Neuron (in vitro differentiated cells): ENCODE results near the gene HOMER3.
A peak's percentile ranks its signal among the peaks of the same experiment; 100 is the strongest.

ENCODE experiments used
- H2AFZ ChIP-seq: one replicate; pipeline ENCODE4 v1.6.1; 2013; ENCODE audit warnings: low read depth, mild to moderate bottlenecking, inconsistent platforms, low read length, moderate library complexity
- H3K27me3 ChIP-seq: one replicate; pipeline ENCODE4 v1.6.1; 2013; ENCODE audit warnings: low read length; ENCODE audit not compliant: insufficient read depth
- H3K36me3 ChIP-seq: one replicate; pipeline ENCODE4 v1.6.1; 2013; ENCODE audit warnings: low read length; ENCODE audit not compliant: insufficient read depth
- H3K4me1 ChIP-seq: one replicate; pipeline ENCODE4 v1.6.1; 2013; ENCODE audit warnings: low read length; ENCODE audit not compliant: insufficient read depth
- H3K4me3 ChIP-seq: 2 replicates; pipeline ENCODE4 v1.5.1; 2013; ENCODE audit warnings: mild to moderate bottlenecking, low read length, moderate library complexity
- H3K9me3 ChIP-seq: one replicate; pipeline ENCODE4 v1.6.1; 2013; ENCODE audit warnings: low read length

Gene HOMER3

DNA sequence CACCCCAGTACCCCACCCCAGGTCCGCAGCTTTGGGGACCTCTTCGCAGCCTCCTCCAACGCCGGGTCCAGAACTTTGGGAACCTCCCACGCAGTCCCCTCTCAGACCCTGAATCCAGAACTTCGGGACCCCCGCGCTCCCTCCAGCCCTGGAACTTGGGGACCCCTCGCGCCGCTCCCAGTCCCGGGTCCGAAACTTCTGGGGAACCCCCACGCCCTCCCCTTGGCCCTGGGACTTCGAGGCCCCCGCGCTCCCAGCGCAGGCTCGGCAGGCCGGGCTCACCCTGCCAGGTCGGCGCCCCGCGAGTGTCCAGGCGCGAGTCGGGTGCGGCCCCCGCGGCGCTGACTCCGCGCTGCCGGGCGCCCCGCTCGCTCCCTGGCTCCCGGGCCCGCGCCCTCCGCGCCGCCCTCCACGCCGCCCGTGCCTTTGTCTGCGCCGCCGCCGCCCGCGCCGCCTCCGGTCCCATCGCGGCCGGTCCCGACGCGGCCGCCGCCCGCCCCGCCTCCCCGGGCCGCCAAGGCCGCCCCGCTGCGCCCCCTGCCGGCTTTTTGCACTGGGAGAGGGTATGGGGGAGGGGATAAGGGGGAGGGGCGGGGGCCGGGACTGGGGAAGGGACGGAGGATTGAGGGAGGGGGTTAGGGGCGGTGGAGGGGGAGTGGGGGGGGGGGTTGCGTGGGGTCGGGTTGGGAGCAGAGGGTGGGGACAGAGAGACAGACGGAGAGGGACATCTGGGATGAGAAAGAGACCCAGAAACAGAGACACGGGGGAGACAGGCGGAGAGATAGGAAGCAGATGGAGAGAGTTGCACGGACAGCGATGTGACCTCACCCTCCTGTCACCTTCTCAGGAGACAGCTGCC, at the start of gene HOMER3:
HOMER3 (minus strand) TSS at position 449 of the 859 bp plus-strand sequence. CDS start 2,235 bp downstream, outside the sequence.
- peaks cover 14% of the 10 kb centered on the region for H3K36me3 ChIP-seq
- peak within 1 kb of the TSS; percentile 61 for H2AFZ ChIP-seq
- H3K4me3 ChIP-seq, result peak within 1 kb of the TSS; percentile 99
- no peaks in the 10 kb centered on the region for H3K9me3 ChIP-seq
- H3K27me3 ChIP-seq, result no peaks in the 10 kb centered on the region
- H3K4me1 ChIP-seq, result peaks cover 9% of the 10 kb centered on the region

DNA sequence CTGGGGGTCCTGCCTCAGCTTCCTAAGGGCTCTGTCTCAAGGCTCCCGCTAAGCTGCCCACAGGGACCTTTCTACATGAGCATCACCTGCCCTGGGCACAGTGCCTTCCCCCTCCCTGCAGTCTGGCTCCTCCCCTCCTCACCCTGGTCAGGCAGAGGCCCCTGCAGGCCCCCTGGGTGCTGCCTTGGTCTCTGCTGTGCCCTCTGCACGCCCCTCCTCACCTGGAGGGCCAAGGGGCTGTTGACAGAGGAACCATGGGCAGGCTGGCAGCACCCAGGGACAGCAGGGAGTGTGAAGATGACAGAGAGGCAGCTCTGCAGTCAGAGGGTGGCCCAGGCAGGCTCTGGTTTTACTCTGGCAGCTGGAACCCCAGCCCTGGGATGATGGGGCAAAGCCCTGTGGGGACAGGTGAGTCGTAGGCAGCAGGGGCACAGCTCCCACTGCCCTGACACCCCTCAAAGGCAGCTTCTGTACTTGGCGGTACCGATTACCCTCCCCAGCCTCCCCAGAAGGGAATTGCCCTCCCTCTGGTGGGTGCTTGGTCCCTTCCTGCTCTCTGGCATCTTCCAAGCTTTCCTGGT, 49.2 kb upstream of the HOMER3 start:
- Histone ChIP-seq H3K4me1 (peaks cover 4% of the 10 kb centered on the region), H3K36me3 (peaks cover 41% of the 10 kb centered on the region), H3K4me3 (no peak overlapping the region), H3K27me3 (peaks cover 5% of the 10 kb centered on the region), H3K9me3 (no peaks in the 10 kb centered on the region), H2AFZ (no peak overlapping the region)

DNA sequence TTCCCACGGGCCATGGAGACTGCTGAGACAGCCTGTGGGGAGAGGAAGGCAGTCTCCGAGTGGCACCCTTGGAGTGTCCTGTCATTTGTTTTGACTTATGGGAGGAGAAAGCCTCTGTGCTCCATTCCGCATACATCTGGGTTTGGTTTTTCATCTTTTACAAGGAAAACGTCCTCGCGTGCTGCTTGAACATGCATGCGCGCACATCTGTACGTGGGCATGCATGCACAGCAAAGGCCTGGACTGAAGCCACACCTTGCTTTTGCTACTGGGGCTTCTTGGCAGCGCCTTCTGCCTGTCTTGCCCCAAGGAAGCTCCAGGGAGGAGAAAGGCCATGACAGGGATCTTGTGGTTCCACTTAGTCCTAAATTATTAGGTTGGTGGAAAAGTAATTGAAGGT, 48.3 kb upstream of the HOMER3 start:
- Histone ChIP-seq H3K9me3 (no peaks in the 10 kb centered on the region), H2AFZ (no peak overlapping the region), H3K36me3 (peaks cover 32% of the 10 kb centered on the region), H3K4me1 (peaks cover 6% of the 10 kb centered on the region), H3K27me3 (peaks cover 8% of the 10 kb centered on the region), H3K4me3 (no peak overlapping the region)

DNA sequence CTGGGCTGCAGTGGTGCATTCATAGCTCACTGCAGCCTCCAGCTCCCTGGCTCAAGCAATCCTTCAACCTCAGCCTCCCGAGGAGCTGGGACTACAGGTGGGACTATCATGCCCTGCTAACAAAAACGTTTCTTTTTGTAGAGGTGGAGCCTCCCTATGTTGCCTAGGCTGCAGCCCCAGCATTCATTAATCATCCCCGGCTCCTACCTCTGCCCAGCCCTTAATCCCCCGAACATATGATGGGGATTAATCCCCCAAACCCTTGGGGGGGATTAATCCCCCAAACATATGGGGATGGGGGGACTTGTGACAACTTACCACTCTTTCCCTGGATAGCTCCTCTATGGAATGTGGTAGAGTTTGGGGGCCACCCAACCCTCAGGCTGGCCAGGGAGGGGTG, 46.4 kb upstream of the HOMER3 start:
- Histone ChIP-seq H3K27me3 (peaks cover 11% of the 10 kb centered on the region), H2AFZ (no peak overlapping the region), H3K36me3 (peaks cover 14% of the 10 kb centered on the region), H3K4me1 (peaks cover 6% of the 10 kb centered on the region), H3K9me3 (no peaks in the 10 kb centered on the region), H3K4me3 (no peak overlapping the region)

DNA sequence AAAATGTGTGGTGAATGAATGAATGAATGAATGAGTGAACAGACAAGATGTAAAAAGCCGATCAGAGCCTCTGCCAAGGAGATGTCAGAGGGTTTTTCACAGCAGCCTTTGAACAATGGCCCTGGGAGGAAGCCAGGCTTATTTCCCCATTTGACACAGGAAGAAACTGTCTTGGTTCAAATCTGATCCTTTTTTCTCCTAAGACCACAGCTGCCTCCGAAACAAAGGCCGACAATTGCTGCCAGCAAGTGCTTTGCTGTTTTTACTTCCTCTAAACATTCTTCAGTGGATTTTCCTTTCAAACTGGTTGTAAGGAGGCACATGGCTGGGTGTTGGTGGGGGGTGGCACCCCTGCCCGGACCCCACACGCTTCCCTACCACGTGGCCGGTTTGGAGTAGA, 44.2 kb upstream of the HOMER3 start:
- H3K36me3 ChIP-seq, result no peaks in the 10 kb centered on the region
- peak overlapping the region; percentile 37 for H2AFZ ChIP-seq
- H3K27me3 ChIP-seq, result peaks cover 11% of the 10 kb centered on the region
- H3K4me3 ChIP-seq, result no peak overlapping the region
- no peaks in the 10 kb centered on the region for H3K9me3 ChIP-seq
- H3K4me1 ChIP-seq, result peaks cover 6% of the 10 kb centered on the region

DNA sequence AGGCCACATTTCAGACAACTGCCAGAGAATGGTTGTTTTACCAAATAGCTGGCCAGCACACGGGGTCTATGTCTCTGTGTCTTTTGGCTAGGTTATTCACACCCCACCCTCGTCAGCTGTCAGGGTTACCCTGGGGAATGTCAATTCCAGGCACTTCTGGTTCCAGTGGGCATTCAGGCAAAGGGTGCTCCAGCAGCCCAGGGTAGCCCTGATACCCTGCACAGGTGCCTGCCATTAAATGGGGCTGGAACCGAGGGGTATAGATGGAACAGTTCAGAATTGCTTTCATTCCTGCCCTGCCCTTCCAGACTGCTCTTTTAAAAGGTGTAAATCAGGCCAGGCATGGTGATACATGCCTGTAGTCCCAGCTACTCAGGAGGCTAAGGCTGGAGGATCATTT, 43.2 kb upstream of the HOMER3 start:
- Histone ChIP-seq H3K27me3 (peaks cover 11% of the 10 kb centered on the region), H3K4me1 (peaks cover 6% of the 10 kb centered on the region), H3K9me3 (no peaks in the 10 kb centered on the region), H3K4me3 (no peak overlapping the region), H3K36me3 (no peaks in the 10 kb centered on the region), H2AFZ (no peak overlapping the region)

DNA sequence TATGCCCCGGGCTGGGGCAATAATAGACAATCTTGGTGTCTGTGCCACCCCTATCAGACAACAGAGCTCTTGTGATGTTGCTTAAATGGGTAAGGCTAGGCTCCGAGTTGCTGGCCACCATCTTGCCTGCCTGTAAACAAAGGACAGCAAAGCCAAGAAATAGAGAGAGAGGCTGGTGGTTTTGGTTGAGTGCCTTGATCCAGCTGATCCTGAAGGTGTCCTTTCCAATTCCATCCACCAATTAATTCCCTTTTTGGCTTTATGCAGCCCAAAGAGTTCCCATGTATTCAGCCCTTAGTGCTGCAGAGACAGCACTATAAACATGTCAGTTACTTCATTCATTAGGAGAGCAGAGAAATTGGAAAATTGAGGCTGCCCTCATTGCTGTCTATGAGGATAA, 41.7 kb upstream of the HOMER3 start:
- H3K4me3 ChIP-seq, result no peak overlapping the region
- no peaks in the 10 kb centered on the region for H3K9me3 ChIP-seq
- no peak overlapping the region for H2AFZ ChIP-seq
- H3K4me1 ChIP-seq, result peaks cover 6% of the 10 kb centered on the region
- H3K27me3 ChIP-seq, result peaks cover 11% of the 10 kb centered on the region
- no peaks in the 10 kb centered on the region for H3K36me3 ChIP-seq

DNA sequence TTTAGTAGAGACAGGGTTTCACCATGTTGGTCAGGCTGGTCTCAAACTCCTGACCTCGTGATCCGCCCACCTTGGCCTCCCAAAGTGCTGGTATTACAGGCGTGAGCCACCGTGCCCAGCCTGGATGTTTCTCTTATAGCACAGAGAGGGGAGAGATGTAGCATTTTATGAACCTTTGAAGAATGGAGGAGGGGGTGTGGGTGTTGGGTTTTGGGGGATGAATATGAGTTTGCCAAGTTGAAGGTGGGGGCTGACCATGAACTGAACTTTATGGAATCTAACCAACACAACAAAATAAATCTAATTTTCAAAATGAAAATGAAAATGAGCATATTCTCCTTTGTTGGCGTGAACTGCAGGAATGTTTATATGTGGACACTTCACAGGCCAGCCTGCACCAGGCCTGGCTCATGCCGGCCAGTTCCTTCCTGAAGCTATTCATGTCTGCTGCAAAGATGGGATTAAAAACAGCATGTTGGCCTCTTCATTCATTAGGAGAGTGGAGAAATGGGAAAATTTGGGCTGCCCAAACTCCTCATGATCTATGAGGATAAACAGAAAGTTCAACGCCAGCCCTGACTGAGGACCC, 39.5 kb upstream of the HOMER3 start:
- Histone ChIP-seq H3K4me1 (peaks cover 5% of the 10 kb centered on the region), H2AFZ (no peak overlapping the region), H3K4me3 (no peak overlapping the region), H3K9me3 (no peaks in the 10 kb centered on the region), H3K27me3 (peaks cover 9% of the 10 kb centered on the region), H3K36me3 (no peaks in the 10 kb centered on the region)

DNA sequence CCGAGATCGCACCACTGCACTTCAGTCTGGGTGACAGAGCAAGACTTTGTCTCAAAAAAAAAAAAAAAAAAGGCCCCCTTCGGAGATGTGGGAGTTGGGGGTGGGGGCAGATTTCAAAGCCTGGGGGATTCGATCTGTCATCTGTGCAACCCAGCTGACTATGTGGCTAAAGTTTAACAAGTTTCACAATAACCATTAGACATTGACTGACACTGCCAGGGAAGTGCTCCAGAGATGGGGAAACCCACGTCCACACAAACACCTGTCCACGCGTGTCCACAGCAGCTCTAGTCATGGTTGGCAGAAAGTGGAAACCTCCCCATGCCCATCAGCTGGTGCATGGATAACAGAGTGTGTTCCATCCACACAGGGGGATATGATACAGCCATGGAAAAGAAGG, 37.6 kb upstream of the HOMER3 start:
- no peaks in the 10 kb centered on the region for H3K9me3 ChIP-seq
- H3K4me3 ChIP-seq, result no peak overlapping the region
- no peaks in the 10 kb centered on the region for H3K36me3 ChIP-seq
- no peaks in the 10 kb centered on the region for H3K4me1 ChIP-seq
- no peak overlapping the region for H2AFZ ChIP-seq
- no peaks in the 10 kb centered on the region for H3K27me3 ChIP-seq

DNA sequence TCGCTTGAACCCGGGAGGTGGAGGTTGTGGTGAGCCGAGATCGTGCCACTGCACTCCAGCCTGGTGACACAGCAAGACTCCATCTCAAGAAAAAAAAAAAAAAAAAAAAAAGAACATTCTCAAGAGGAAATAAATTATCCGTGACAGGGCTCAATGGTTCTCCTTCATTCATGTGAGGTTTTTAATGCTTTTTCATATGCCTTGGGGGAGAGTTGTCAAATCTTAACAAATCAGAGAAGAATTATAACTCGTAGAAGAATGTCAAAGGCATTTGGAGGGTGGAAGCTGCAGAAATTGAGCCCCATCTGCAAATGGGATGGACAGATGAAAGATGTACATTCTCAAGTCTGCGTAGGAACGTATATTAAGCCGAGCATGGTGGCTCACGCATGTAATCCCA, 34.9 kb upstream of the HOMER3 start:
- Histone ChIP-seq H2AFZ (no peak overlapping the region), H3K4me1 (no peaks in the 10 kb centered on the region), H3K9me3 (no peaks in the 10 kb centered on the region), H3K27me3 (no peaks in the 10 kb centered on the region), H3K4me3 (no peak overlapping the region), H3K36me3 (no peaks in the 10 kb centered on the region)

DNA sequence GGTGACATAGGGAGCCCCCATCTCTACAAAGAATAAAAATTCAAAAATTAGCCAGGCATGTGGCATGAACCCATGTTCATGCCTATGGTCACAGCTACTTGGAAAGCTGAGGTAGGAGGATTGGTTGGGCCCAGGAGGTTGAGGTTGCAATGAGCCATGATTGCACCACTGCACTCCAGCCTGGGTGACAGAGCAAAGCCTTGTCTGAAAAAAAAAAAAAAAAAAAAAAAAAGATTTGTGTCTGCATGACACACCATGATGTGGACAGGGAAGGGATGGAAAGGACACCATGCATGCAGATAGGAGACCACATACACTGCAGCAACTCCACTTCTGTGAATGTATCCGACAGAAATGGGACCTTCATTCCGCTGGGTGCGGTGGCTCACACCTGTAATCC, 34.0 kb upstream of the HOMER3 start:
- Histone ChIP-seq H3K4me3 (no peak overlapping the region), H3K36me3 (no peaks in the 10 kb centered on the region), H3K27me3 (no peaks in the 10 kb centered on the region), H2AFZ (no peak overlapping the region), H3K9me3 (no peaks in the 10 kb centered on the region), H3K4me1 (no peaks in the 10 kb centered on the region)

DNA sequence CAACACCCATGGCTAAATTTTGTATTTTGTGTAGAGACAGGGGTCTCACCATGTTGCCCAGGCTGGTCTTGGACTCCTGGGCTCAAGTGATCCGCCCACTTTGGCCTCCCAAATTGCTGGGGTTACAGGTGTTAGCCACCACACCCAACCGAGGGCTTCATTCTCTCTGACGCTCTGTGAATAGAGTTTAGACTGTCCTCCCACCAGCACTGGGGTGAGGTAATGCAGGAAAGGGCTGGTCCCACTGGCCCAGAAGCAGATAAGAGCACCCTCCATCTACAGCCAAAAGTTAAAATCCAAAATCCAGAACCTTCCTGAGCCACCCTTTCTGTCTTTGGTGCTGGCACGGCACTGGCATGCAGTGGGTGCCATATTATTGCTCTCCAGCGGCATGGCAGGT, 31.8 kb upstream of the HOMER3 start:
- no peaks in the 10 kb centered on the region for H3K36me3 ChIP-seq
- no peak overlapping the region for H2AFZ ChIP-seq
- H3K4me3 ChIP-seq, result no peak overlapping the region
- H3K4me1 ChIP-seq, result no peaks in the 10 kb centered on the region
- H3K9me3 ChIP-seq, result peaks cover 3% of the 10 kb centered on the region
- H3K27me3 ChIP-seq, result no peaks in the 10 kb centered on the region

DNA sequence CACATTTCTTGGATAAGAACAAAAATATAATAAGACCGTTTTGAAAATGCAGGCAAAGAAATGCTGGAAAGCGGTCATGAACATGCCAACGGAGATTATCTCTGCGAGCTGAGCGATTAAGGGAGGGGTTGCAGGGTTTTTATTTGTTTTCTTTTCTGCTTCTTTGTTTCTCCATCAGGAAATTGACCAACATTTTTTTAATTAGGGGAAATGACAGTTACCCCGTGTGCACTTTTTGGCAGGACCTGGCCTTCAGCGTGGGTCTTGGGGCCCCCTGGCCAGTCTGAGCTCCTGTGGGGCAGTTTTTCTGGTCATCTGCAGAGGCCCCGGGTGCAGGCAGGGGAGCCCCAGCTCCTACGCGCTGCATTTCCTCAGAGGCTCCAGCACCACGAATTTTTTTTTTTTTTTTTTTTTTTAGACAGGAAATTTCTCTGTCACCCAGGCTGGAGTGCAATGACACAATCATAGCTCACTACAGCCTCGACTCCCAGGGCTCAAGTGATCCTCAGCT, 31.3 kb upstream of the HOMER3 start:
- Histone ChIP-seq H3K4me3 (no peak overlapping the region), H3K36me3 (no peaks in the 10 kb centered on the region), H3K9me3 (peaks cover 3% of the 10 kb centered on the region), H3K27me3 (no peaks in the 10 kb centered on the region), H3K4me1 (no peaks in the 10 kb centered on the region), H2AFZ (no peak overlapping the region)
